Prostate gland (tissue), 2 donors: ENCODE results near the gene ASB18. TPM values are rescaled to one million over a fixed set of nuclear protein-coding genes. Genes with fewer than 3 reads are reported as not detected.

Experiments
- DNase-seq: peaks from one replicate; pipeline ENCODE4 v3.0.0-alpha.2; 2019; ENCODE audit warnings: low spot score
- H3K27ac ChIP-seq, 2 donors: fragments of 200-600 bp; sonication (generic); 2 replicates each; pipeline ENCODE4 v1.5.1; 2017 to 2019
- H3K27me3 ChIP-seq: fragments of 200-600 bp; sonication (generic); replicated peaks from 2 replicates; pipeline ENCODE4 v1.5.1; 2019; ENCODE audit not compliant: insufficient read depth
- H3K36me3 ChIP-seq, 2 donors: fragments of 200-600 bp; sonication (generic); 1 replicate in 1 of 2; 2 replicates in 1 of 2; pipeline versions ENCODE4 v1.5.1 to v1.8.1; 2017 to 2019
- H3K4me1 ChIP-seq: fragments of 200-600 bp; sonication (generic); replicated peaks from 2 replicates; pipeline ENCODE4 v1.5.1; 2019
- H3K4me3 ChIP-seq, 2 donors: fragments of 200-600 bp; sonication (generic); 2 replicates each; pipeline ENCODE4 v1.5.1; 2017 to 2019
- H3K9me3 ChIP-seq: fragments of 200-600 bp; sonication (generic); 2 replicates; pipeline ENCODE4 v1.5.1; 2017
- POLR2A ChIP-seq: fragments of 450-650 bp; IDR thresholded peaks from one replicate; pipeline ENCODE4 v1.6.1; 2016; ENCODE audit warnings: antibody characterized with exemption, mild to moderate bottlenecking
- POLR2AphosphoS5 ChIP-seq: sonication (generic); formaldehyde crosslinking; IDR thresholded peaks from one replicate; pipeline ENCODE4 v1.6.1; 2017; ENCODE audit warnings: antibody characterized with exemption
- WGBS: methylation state at CpG from one replicate; pipeline ENCODE4 v1.1.5; 2018; 5-methylcytosine and 5-hydroxymethylcytosine counted together
- intact Hi-C: fragments of 100-400 bp; cut with DNase I; formaldehyde crosslinking; loops from one replicate; pipeline ENCODE4 v1.14.2; 2022
- total RNA-seq, 2 donors: library from RNA; depleted of rRNA; stranded (reverse); fragments of >200 nt; gene quantifications; one replicate each; pipeline ENCODE4 v1.1.0, GENCODE V29; 2016
- TF ChIP-seq, protein P1 (sequence below), 4 experiments: fragments of 200-600 bp in 2 of 4; fragments of 450-650 bp in 2 of 4; sonication (generic) in 2 of 4; IDR thresholded peaks; 1 replicate in 3 of 4; 2 replicates in 1 of 4; pipeline ENCODE4 v1.5.1; 2016 to 2019; ENCODE audit warnings: antibody characterized with exemption in 4 of 4, mild to moderate bottlenecking in 2 of 4, moderate library complexity in 2 of 4

The ASB18 gene
- total RNA-seq, 2 donors from 2014 or later, result not detected

DNA sequence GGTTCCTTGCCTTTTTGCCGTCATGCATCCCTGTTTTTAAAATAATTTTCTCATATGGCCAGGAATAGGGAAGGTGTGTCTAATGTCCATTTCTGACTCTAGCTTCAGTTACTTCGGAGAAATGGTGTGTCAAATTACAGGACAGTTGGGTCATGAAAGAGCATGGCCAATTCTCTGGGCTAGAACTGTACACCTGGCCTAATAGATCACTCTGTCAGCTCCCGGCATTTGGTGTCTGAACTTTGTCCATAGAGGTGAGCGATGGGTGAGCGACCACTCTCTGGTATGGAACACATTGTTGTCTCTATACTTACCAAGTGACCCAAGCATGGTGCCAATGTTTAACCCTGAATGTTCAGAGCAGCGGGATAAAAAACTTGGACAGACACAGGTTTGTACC, 38.3 kb upstream of the ASB18 start:
- no peak overlapping the region for H3K27ac ChIP-seq
- WGBS, result 89% methylated on average over 6 of the region's 6 CpGs
- no peaks in the 10 kb centered on the region for H3K4me1 ChIP-seq
- no peaks in the 10 kb centered on the region for H3K36me3 ChIP-seq
- no peaks in the 10 kb centered on the region for H3K9me3 ChIP-seq
- H3K27me3 ChIP-seq, result no peaks in the 10 kb centered on the region
- H3K4me3 ChIP-seq, result no peak overlapping the region
- DNase-seq, result no peak
- intact Hi-C loops, result no loop called here
- no peak for TF ChIP-seq POLR2A
- TF ChIP-seq POLR2AphosphoS5, result no peak
- TF ChIP-seq, protein P1, sequence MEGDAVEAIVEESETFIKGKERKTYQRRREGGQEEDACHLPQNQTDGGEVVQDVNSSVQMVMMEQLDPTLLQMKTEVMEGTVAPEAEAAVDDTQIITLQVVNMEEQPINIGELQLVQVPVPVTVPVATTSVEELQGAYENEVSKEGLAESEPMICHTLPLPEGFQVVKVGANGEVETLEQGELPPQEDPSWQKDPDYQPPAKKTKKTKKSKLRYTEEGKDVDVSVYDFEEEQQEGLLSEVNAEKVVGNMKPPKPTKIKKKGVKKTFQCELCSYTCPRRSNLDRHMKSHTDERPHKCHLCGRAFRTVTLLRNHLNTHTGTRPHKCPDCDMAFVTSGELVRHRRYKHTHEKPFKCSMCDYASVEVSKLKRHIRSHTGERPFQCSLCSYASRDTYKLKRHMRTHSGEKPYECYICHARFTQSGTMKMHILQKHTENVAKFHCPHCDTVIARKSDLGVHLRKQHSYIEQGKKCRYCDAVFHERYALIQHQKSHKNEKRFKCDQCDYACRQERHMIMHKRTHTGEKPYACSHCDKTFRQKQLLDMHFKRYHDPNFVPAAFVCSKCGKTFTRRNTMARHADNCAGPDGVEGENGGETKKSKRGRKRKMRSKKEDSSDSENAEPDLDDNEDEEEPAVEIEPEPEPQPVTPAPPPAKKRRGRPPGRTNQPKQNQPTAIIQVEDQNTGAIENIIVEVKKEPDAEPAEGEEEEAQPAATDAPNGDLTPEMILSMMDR (IDR thresholded peaks at IDR 0.05), result no peak

DNA sequence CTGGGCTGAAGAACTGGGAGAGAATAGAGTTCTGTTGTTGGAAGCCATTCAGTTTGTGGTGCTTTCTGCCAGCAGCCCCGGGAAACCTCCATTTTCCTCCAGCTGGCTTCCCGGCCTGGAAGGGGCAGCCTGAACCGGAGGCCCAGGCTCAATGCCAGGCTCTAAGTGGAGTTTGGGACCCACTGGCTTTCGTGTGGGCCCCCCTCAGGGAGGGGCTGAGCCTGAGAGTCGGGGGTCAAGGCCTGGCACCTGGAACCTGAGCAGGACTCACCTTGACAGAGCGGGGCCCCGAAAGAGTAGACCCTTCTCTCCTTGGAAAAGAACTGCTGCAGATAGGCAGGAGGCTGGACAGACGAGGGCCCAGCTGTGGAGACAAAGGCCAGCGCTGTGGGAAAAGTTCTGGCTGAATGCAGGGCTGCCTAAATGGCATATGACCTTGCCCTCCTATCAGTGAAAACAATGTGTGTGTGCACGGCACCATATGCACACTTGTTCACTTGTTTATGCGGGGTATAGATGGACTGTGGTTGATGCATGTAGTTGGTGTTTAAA, 34.8 kb upstream of the ASB18 start:
- no peak overlapping the region for H3K4me3 ChIP-seq
- 80% methylated on average over 11 of the region's 11 CpGs for WGBS
- no peak overlapping the region for H3K27ac ChIP-seq
- H3K4me1 ChIP-seq, result no peaks in the 10 kb centered on the region
- no peaks in the 10 kb centered on the region for H3K27me3 ChIP-seq
- intact Hi-C loops, result no loop called here
- no peaks in the 10 kb centered on the region for H3K9me3 ChIP-seq
- no peaks in the 10 kb centered on the region for H3K36me3 ChIP-seq
- DNase-seq, result no peak
- TF ChIP-seq, protein P1 (IDR thresholded peaks at IDR 0.05), result no peak
- TF ChIP-seq POLR2AphosphoS5 (no peak), POLR2A (no peak)

DNA sequence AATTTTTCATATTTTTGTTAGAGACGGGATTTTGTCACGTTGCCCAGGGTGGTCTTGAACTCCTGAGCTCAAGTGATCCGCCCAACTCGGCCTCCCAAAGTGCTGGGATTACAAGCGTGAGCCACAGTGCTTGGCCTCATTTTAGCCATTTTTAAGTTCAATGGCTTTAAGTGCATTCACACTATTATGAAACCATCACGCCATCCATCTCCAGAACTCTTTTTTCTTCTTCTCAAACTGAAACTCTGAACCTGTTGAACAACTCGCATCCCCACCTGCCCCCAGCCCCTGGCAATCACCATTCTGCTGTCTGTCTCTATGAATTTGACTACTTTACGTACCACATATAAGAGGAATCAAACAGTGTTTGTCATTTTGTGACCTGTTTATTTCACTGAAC, 31.3 kb upstream of the ASB18 start:
- WGBS, result 82% methylated on average over 8 of the region's 8 CpGs
- intact Hi-C loops, result no loop called here
- H3K27ac ChIP-seq, result no peak overlapping the region
- H3K4me3 ChIP-seq, result no peak overlapping the region
- H3K4me1 ChIP-seq, result no peaks in the 10 kb centered on the region
- no peaks in the 10 kb centered on the region for H3K36me3 ChIP-seq
- TF ChIP-seq, protein P1 (IDR thresholded peaks at IDR 0.05), result no peak
- TF ChIP-seq POLR2AphosphoS5 (no peak), POLR2A (no peak)
- H3K9me3 ChIP-seq, result no peaks in the 10 kb centered on the region
- no peak for DNase-seq
- H3K27me3 ChIP-seq, result no peaks in the 10 kb centered on the region

DNA sequence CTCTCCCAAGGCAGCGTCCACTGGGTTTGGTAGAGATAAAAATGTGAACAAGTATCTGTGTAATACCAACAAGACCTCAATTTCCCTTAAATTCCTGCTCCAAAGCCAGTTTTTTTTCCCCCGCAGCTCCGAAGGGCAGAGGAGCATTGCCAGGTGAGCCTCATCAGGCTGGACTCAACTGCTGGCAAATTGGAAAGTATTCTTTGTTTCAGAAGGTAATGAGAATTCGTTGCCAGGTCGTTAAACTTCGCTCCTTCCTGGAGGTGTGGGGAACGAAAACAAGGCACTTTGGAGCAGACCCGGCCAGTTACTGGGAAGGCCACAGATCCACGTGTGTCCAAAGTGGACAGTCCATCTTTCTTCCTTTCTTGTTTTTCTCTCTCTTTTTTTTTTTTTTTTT, 30.4 kb upstream of the ASB18 start:
- Histone ChIP-seq H3K9me3 (no peaks in the 10 kb centered on the region), H3K4me1 (no peaks in the 10 kb centered on the region), H3K4me3 (no peak overlapping the region), H3K27me3 (no peaks in the 10 kb centered on the region), H3K36me3 (no peaks in the 10 kb centered on the region), H3K27ac (no peak overlapping the region)
- DNase-seq, result no peak
- intact Hi-C loops, result no loop called here
- WGBS, result 48% methylated on average over 9 of the region's 9 CpGs
- TF ChIP-seq, protein P1 (IDR thresholded peaks at IDR 0.05), result no peak
- TF ChIP-seq POLR2AphosphoS5, result no peak
- TF ChIP-seq POLR2A, result no peak

DNA sequence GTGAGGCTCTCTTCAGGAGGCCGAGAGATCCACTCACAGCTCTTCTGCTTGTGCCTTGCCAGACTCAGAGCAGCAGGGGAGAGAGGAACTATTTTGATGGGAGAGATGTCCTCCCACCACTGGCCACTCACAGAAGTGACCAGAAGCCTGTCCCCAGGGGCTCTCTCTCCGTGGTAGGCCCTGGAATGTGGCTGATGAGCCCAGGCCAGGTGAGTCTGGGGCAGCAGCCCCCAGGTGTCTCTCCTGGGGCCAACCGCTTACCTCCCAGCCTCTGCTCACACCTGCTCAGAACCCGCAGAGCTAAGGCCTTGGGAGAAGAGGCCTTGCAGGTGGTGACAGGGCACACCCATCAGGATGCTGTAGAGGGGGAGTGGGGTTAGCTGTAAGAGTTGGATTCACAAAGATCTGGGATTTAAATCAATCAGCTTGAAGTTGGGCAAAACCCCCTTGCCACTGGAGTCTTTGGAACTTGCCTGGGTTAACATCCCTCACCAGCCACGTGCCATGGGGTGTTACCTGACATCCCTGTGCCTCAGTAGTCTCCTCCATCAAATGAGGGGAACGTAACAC, 29.1 kb upstream of the ASB18 start:
- Histone ChIP-seq H3K27me3 (no peaks in the 10 kb centered on the region), H3K4me1 (no peaks in the 10 kb centered on the region), H3K9me3 (no peaks in the 10 kb centered on the region), H3K36me3 (no peaks in the 10 kb centered on the region), H3K4me3 (no peak overlapping the region), H3K27ac (no peak overlapping the region)
- 92% methylated on average over 6 of the region's 6 CpGs for WGBS
- no peak for DNase-seq
- TF ChIP-seq, protein P1 (IDR thresholded peaks at IDR 0.05), result no peak
- TF ChIP-seq POLR2AphosphoS5 (no peak), POLR2A (no peak)
- intact Hi-C loops, result no loop called here
